Measurements from ENCODE around the gene SPATA9. TPM values are rescaled to one million over a fixed set of nuclear protein-coding genes. Genes with fewer than 3 reads are reported as not detected.
"Not testable (repeated sequence)": the region's sequence is repeated elsewhere in the genome, so short reads cannot be mapped to it uniquely, and the experiment has no call there.

SPATA9 gene
- total RNA-seq, 6 experiments from 2014 or later = 0.17 to 0.73 (median 0.48) TPM

- Mint-ChIP-seq H3K27me3 (ENCODE audit: insufficient read depth) (peaks cover 3% of the 10 kb centered on the region; the same call in 1 of the 2 replicates), H3K27ac (no peak overlapping the region), H3K4me3 (peak overlapping the region; percentile 35; the same call in 1 of the 2 replicates), H3K36me3 (ENCODE audit: low read depth) (peaks cover 20% of the 10 kb centered on the region), H3K9me3 (no peaks in the 10 kb centered on the region), H3K4me1 (ENCODE audit: low read depth) (peaks cover 58% of the 10 kb centered on the region)
- no peak for TF ChIP-seq CTCF (IDR thresholded peaks at IDR 0.05)
- DNase-seq = no peak
These were observed 31.3 kb upstream of the SPATA9 start for GRCh38 chr5:95713960-95714710.

- H3K4me3 Mint-ChIP-seq; H3K9me3 Mint-ChIP-seq; DNase-seq; H3K27me3 Mint-ChIP-seq (ENCODE audit: insufficient read depth): not testable (repeated sequence)
- H3K27ac Mint-ChIP-seq = peak overlapping the region; percentile 66; the same call in 1 of the 2 replicates
- H3K4me1 Mint-ChIP-seq (ENCODE audit: low read depth) = peaks cover 58% of the 10 kb centered on the region
- peaks cover 24% of the 10 kb centered on the region for H3K36me3 Mint-ChIP-seq (ENCODE audit: low read depth)
These were observed 30.5 kb upstream of the SPATA9 start for GRCh38 chr5:95713246-95713645.

- Mint-ChIP-seq H3K9me3 (no peaks in the 10 kb centered on the region), H3K36me3 (ENCODE audit: low read depth) (peaks cover 24% of the 10 kb centered on the region), H3K27ac (peak overlapping the region; percentile 66), H3K27me3 (ENCODE audit: insufficient read depth) (peaks cover 4% of the 10 kb centered on the region; the same call in 1 of the 2 replicates), H3K4me3 (peak overlapping the region; percentile 18; the same call in 1 of the 2 replicates), H3K4me1 (ENCODE audit: low read depth) (peaks cover 58% of the 10 kb centered on the region)
- TF ChIP-seq CTCF (IDR thresholded peaks at IDR 0.05) = no peak
- DNase-seq = peak; percentile 82
These were observed 29.7 kb upstream of the SPATA9 start for GRCh38 chr5:95712347-95712958.

GRCh38 chr5:95711501-95712346 is 28.9 kb upstream of the SPATA9 start:
- TF ChIP-seq CTCF (IDR thresholded peaks at IDR 0.05) = no peak
- no peaks in the 10 kb centered on the region for H3K9me3 Mint-ChIP-seq
- peaks cover 58% of the 10 kb centered on the region for H3K4me1 Mint-ChIP-seq (ENCODE audit: low read depth)
- H3K27me3 Mint-ChIP-seq (ENCODE audit: insufficient read depth) = peaks cover 4% of the 10 kb centered on the region; the same call in 1 of the 2 replicates
- peak overlapping the region; percentile 18; the same call in 1 of the 2 replicates for H3K4me3 Mint-ChIP-seq
- H3K27ac Mint-ChIP-seq = peak overlapping the region; percentile 66
- peaks cover 24% of the 10 kb centered on the region for H3K36me3 Mint-ChIP-seq (ENCODE audit: low read depth)
- DNase-seq = no peak

GRCh38 chr5:95710651-95711500 is 28.1 kb upstream of the SPATA9 start:
- H3K27me3 Mint-ChIP-seq (ENCODE audit: insufficient read depth); H3K9me3 Mint-ChIP-seq; H3K27ac Mint-ChIP-seq; H3K4me3 Mint-ChIP-seq; DNase-seq: not testable (repeated sequence)
- Mint-ChIP-seq H3K4me1 (ENCODE audit: low read depth) (peaks cover 50% of the 10 kb centered on the region), H3K36me3 (ENCODE audit: low read depth) (peaks cover 16% of the 10 kb centered on the region)
